ENCODE measurements around the gene USP25.

USP25 gene

GRCh38 chr21:15706696-15707095 is 23.1 kb upstream of the USP25 start:
- Histone ChIP-seq H3K4me1 (ENCODE audit: control insufficient read depth, insufficient read depth, low read length) (no peaks in the 10 kb centered on the region), H3K27ac (ENCODE audit: extremely low read depth, low read depth, low read length) (no peak overlapping the region), H3K9me3 (ENCODE audit: control insufficient read depth, insufficient read depth, low read depth, low read length) (no peaks in the 10 kb centered on the region), H3K36me3 (ENCODE audit: control insufficient read depth in 2 of 2, insufficient read depth in 1 of 2, low read length in 2 of 2) (no peaks in the 10 kb centered on the region), H3K4me3 (ENCODE audit: low read depth, low read length) (no peak overlapping the region)
- TF ChIP-seq ZNF510 (tag by site-specific recombination; IDR thresholded peaks at IDR 0.05; ENCODE audit: insufficient replicate concordance) (no peak), IKZF3 (tag by site-specific recombination; IDR thresholded peaks at IDR 0.05) (no peak), ZNF16 (tag by site-specific recombination; IDR thresholded peaks at IDR 0.05; ENCODE audit: low read depth) (no peak), ZNF202 (tag by site-specific recombination; IDR thresholded peaks at IDR 0.05; ENCODE audit: borderline replicate concordance) (no peak), ZXDB (tag by site-specific recombination; IDR thresholded peaks at IDR 0.05) (no peak), ZBTB7A (tag by site-specific recombination; IDR thresholded peaks at IDR 0.05; ENCODE audit: low read depth) (no peak), ZBTB26 (tag by site-specific recombination; optimal IDR thresholded peaks at IDR 0.05) (no peak), HOXC10 (CRISPR knock-in tag; IDR thresholded peaks at IDR 0.05) (no peak), SP7 (tag by site-specific recombination; IDR thresholded peaks at IDR 0.05) (no peak), ZNF211 (tag by site-specific recombination; IDR thresholded peaks at IDR 0.05; ENCODE audit: low read depth) (no peak), ZNF148 (tag by site-specific recombination; IDR thresholded peaks at IDR 0.05; ENCODE audit: borderline replicate concordance) (no peak), ZSCAN18 (tag by site-specific recombination; IDR thresholded peaks at IDR 0.05) (no peak), ZBTB21 (tag by site-specific recombination; IDR thresholded peaks at IDR 0.05) (no peak), OVOL3 (tag by site-specific recombination; IDR thresholded peaks at IDR 0.05) (no peak), ZNF433 (tag by site-specific recombination; IDR thresholded peaks at IDR 0.05; ENCODE audit: low read depth) (no peak), ZNF302 (tag by site-specific recombination; IDR thresholded peaks at IDR 0.05; ENCODE audit: low read depth) (no peak), RBAK (tag by site-specific recombination; IDR thresholded peaks at IDR 0.05) (no peak), ZNF37A (tag by site-specific recombination; IDR thresholded peaks at IDR 0.05) (no peak)
- ChIA-PET POLR2A (no interaction called here), CTCF (no interaction called here)

- ChIA-PET CTCF (no interaction called here), POLR2A (no interaction called here)
- Histone ChIP-seq H3K4me3 (ENCODE audit: low read depth, low read length) (no peak overlapping the region), H3K4me1 (ENCODE audit: control insufficient read depth, insufficient read depth, low read length) (no peaks in the 10 kb centered on the region), H3K9me3 (ENCODE audit: control insufficient read depth, insufficient read depth, low read depth, low read length) (no peaks in the 10 kb centered on the region), H3K36me3 (ENCODE audit: control insufficient read depth in 2 of 2, insufficient read depth in 1 of 2, low read length in 2 of 2) (no peaks in the 10 kb centered on the region), H3K27ac (ENCODE audit: extremely low read depth, low read depth, low read length) (no peak overlapping the region)
- no peak for TF ChIP-seq ZNF645 (tag by site-specific recombination; IDR thresholded peaks at IDR 0.05)
- no peak for TF ChIP-seq ZNF311 (tag by site-specific recombination; IDR thresholded peaks at IDR 0.05; ENCODE audit: borderline replicate concordance)
- TF ChIP-seq PRDM1 (tag by site-specific recombination; IDR thresholded peaks at IDR 0.05), result no peak
- no peak for TF ChIP-seq ZNF664 (tag by site-specific recombination; IDR thresholded peaks at IDR 0.05)
- TF ChIP-seq ZNF302 (tag by site-specific recombination; IDR thresholded peaks at IDR 0.05; ENCODE audit: low read depth), result no peak
- TF ChIP-seq SCRT1 (tag by site-specific recombination; IDR thresholded peaks at IDR 0.05; ENCODE audit: borderline replicate concordance), result no peak
- TF ChIP-seq ZNF621 (tag by site-specific recombination; IDR thresholded peaks at IDR 0.05), result no peak
- no peak for TF ChIP-seq ZBTB1 (tag by site-specific recombination; IDR thresholded peaks at IDR 0.05)
- no peak for TF ChIP-seq YY2 (tag by site-specific recombination; IDR thresholded peaks at IDR 0.05)
- TF ChIP-seq ZNF580 (tag by site-specific recombination; IDR thresholded peaks at IDR 0.05), result no peak
- TF ChIP-seq CTCF (tag by site-specific recombination; IDR thresholded peaks at IDR 0.05), result no peak
- no peak for TF ChIP-seq ZNF626 (tag by site-specific recombination; IDR thresholded peaks at IDR 0.05)
- no peak for TF ChIP-seq WT1 (tag by site-specific recombination; IDR thresholded peaks at IDR 0.05)
Observed at GRCh38 chr21:15713412-15713811, 16.4 kb upstream of the USP25 start.

All from HEK293 (cell line).